ENCODE data around the gene PRUNE2.

DNA sequence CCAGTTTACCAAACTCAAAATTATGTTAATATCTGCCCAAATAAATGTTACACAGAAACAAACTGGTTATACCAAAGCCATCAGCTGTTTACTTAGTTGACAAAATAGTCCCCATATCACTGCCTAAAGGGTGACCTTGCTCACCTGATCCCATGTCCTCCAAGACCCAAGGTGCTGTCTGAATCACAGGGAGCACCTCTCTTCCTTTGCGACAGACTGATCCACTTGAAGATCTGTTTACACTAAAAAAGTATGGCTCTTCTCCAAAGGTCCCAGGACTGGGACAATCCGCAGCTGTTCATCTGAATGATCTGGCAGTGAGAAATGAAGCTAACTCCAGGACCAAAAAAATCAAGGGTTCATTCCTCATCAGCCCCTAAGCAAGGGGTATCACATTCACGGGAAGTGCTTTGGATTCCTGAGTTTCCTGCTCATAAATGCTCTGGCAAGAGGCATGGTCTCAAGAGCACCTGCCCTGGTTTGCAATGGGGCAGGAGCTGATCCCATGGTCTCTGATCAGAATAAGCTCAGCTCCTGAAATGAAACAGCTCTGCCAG is 5.0 kb downstream of the PRUNE2 start:
- TF ChIP-seq POLR2A (IDR thresholded peaks at IDR 0.05) (no peak), POLR2AphosphoS5 (IDR thresholded peaks at IDR 0.05) (no peak)
- TF ChIP-seq, protein P1, sequence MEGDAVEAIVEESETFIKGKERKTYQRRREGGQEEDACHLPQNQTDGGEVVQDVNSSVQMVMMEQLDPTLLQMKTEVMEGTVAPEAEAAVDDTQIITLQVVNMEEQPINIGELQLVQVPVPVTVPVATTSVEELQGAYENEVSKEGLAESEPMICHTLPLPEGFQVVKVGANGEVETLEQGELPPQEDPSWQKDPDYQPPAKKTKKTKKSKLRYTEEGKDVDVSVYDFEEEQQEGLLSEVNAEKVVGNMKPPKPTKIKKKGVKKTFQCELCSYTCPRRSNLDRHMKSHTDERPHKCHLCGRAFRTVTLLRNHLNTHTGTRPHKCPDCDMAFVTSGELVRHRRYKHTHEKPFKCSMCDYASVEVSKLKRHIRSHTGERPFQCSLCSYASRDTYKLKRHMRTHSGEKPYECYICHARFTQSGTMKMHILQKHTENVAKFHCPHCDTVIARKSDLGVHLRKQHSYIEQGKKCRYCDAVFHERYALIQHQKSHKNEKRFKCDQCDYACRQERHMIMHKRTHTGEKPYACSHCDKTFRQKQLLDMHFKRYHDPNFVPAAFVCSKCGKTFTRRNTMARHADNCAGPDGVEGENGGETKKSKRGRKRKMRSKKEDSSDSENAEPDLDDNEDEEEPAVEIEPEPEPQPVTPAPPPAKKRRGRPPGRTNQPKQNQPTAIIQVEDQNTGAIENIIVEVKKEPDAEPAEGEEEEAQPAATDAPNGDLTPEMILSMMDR (IDR thresholded peaks at IDR 0.05), result no peak

Data from prostate gland (tissue), 2 donors.